ENCODE results near the gene CHSY1.

Gene CHSY1

GRCh38 chr15:101183226-101183930 is 68.5 kb downstream of the CHSY1 start:
- DNase-seq (ENCODE audit: low read depth, low spot score), result no peak
- H3K4me3 ChIP-seq (ENCODE audit: low read depth, low read length), result no peak overlapping the region
- TF ChIP-seq CTCF (IDR thresholded peaks at IDR 0.05; ENCODE audit: insufficient read depth, low read length, missing control alignments), result no peak
- ChIA-PET CTCF (interaction anchor here (0.9 to 1.9 kb wide), 4 partner anchors 11 to 95 kb away, joined by 3 to 5 read pairs (median 3); no protein-coding TSS in a partner anchor), POLR2A (no interaction called here)

- CTCF ChIA-PET, result interaction anchor here (1.4 to 1.9 kb wide), 2 partner anchors 10 to 12 kb away, joined by 3 to 5 read pairs; no protein-coding TSS in a partner anchor
- no peak overlapping the region for H3K4me3 ChIP-seq (ENCODE audit: low read depth, low read length)
- TF ChIP-seq CTCF (IDR thresholded peaks at IDR 0.05; ENCODE audit: insufficient read depth, low read length, missing control alignments), result no peak
- DNase-seq (ENCODE audit: low read depth, low spot score), result no peak
- POLR2A ChIA-PET, result no interaction called here
Observed at GRCh38 chr15:101182215-101182614, 69.6 kb downstream of the CHSY1 start.

DNA sequence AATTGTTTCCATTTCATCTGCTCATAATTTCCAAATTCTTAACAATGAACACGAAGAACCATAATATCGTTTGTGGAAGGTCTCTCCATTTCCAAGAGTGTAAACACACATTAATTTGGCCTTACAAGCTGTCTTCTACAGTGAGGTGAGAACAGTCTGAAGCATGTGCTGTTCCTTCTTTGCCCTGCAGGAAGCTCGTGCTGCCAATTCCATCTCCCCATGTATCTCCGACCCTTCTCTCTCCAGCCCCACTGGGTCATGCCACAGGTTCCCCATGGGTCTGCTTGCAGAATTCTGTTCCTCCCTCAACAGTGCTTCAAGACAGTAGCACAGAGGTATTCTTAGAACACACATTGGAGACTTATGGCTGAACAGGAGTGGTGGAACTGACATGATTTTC is 70.5 kb downstream of the CHSY1 start:
- no peak for TF ChIP-seq CTCF (IDR thresholded peaks at IDR 0.05; ENCODE audit: insufficient read depth, low read length, missing control alignments)
- DNase-seq (ENCODE audit: low read depth, low spot score), result no peak
- ChIA-PET CTCF (interaction anchor here (0.8 to 1.4 kb wide), 3 partner anchors 11 to 17 kb away, joined by 3 to 4 read pairs (median 3); no protein-coding TSS in a partner anchor), POLR2A (no interaction called here)
- no peak overlapping the region for H3K4me3 ChIP-seq (ENCODE audit: low read depth, low read length)

DNA sequence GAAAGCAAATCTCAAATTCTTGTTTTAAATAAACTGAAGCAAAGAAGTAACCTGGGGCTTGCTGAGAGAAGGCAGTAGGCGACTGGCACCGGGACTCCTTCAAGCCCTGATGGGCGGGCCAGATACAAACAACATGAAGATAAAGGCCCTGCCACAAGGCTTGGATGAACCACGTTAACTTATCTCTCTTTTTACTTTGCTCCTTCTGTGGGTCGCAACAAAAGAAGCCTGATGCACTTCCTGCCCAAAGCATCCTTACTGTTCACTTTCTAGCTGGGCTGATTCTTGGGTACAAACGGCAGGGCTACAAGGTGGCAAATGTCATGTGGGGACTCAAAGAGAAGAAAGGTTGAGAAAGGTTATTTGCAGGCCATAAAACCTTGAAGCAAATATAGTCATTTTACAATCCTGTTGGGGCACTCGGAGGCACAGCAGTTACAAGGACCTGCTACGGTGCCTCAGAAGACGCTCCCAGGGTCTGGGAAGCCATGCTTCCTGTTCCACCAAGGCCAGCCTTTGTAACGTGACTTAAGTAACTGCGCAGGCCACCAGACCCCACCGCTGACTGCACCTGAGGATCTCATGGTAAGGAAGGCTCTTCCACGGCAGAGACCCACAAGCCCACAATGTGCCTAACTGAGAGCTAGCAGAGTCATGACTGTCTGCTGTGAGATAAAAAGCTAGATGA is 71.1 kb downstream of the CHSY1 start:
- TF ChIP-seq CTCF (IDR thresholded peaks at IDR 0.05; ENCODE audit: insufficient read depth, low read length, missing control alignments), result no peak
- H3K4me3 ChIP-seq (ENCODE audit: low read depth, low read length), result no peak overlapping the region
- POLR2A ChIA-PET, result no interaction called here
- CTCF ChIA-PET, result interaction anchor here (0.8 to 1.4 kb wide), 3 partner anchors 10 to 16 kb away, joined by 3 to 4 read pairs (median 3); no protein-coding TSS in a partner anchor
- no peak for DNase-seq (ENCODE audit: low read depth, low spot score)

DNA sequence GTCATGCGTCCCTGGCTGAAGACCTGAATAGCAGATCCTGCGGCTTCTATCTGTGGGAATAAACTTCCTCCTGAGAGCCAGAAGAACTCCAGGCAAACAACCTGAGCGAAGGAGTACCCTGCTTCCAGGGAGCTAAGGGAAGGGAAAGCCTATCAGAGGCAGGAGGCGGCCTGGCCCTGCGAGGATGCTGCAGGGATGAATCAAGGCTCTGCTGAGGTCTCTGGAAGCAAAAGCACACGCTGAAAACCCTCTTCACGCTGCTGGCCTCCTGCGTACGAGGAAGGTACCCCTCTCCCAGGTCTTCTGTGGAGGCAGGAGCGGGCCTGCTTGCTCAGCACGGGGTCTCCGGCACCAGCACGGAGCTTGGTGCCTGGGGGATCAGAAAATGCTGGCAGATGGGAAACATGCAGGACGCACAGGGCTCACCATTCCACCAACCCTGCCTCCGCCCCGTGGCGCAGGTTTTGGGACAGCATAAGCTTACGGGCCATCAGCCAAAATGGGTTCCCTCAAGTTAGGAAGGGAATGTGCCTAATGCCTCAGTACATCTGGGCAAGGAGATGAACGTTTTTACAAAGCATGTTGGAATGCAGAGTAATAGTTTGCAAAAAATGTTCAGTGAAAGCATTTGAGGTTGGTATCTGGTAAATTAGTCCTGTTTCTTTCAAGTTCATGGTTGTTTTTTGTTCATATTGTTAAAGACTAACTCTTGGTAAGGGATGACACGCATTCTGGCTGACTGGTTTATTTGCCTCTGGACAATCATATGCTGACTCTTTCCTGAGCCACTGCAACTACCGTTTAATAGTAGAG is 72.3 kb downstream of the CHSY1 start:
- POLR2A ChIA-PET, result no interaction called here
- CTCF ChIA-PET, result interaction anchor here (1.7 kb wide), 1 partner anchor 12 kb away, joined by 4 read pairs; no protein-coding TSS in a partner anchor
- H3K4me3 ChIP-seq (ENCODE audit: low read depth, low read length), result no peak overlapping the region
- peak; percentile 70 for DNase-seq (ENCODE audit: low read depth, low spot score)
- TF ChIP-seq CTCF (IDR thresholded peaks at IDR 0.05; ENCODE audit: insufficient read depth, low read length, missing control alignments), result no peak
